Sigmoid colon (tissue), 7 donors: ENCODE results near the gene LHFPL6. TPM values are rescaled to one million over a fixed set of nuclear protein-coding genes. Genes with fewer than 3 reads are reported as not detected.

ENCODE experiments used
- DNase-seq: peaks from one replicate; pipeline ENCODE4 v3.0.0-alpha.2; 2019
- H3K27ac ChIP-seq, 4 donors: fragments of 200-600 bp; sonication (generic); one replicate each; pipeline ENCODE4 v1.5.1; 2016 to 2019; ENCODE audit warnings: mild to moderate bottlenecking in 1 of 4
- H3K27me3 ChIP-seq, 3 donors: fragments of 200-600 bp; sonication (generic); one replicate each; pipeline ENCODE4 v1.5.1; 2019; ENCODE audit warnings: mild to moderate bottlenecking in 1 of 3
- H3K36me3 ChIP-seq, 4 donors: fragments of 200-600 bp; sonication (generic); one replicate each; pipeline ENCODE4 v1.5.1; 2016 to 2019
- H3K4me1 ChIP-seq, 4 donors: fragments of 200-600 bp; sonication (generic); one replicate each; pipeline ENCODE4 v1.5.1; 2017 to 2019
- H3K4me3 ChIP-seq, 4 donors: fragments of 200-600 bp; sonication (generic); one replicate each; pipeline ENCODE4 v1.5.1; 2017 to 2019; ENCODE audit warnings: mild to moderate bottlenecking in 2 of 4, moderate library complexity in 1 of 4
- H3K9me3 ChIP-seq, 4 donors: fragments of 200-600 bp in 3 of 4; sonication (generic) in 3 of 4; one replicate each; pipeline versions ENCODE4 v1.5.1 to v1.6.1; 2013 to 2019
- CTCF ChIP-seq, 4 experiments: fragments of 450-650 bp in 3 of 4; fragments of 200-600 bp in 1 of 4; IDR thresholded peaks; one replicate each; pipeline ENCODE4 v1.5.1; 2016 to 2019; ENCODE audit warnings: antibody characterized with exemption in 4 of 4, mild to moderate bottlenecking in 3 of 4, moderate library complexity in 2 of 4
- EP300 ChIP-seq, 4 donors: sonication (generic); formaldehyde crosslinking; IDR thresholded peaks; one replicate each; pipeline ENCODE4 v1.6.1; 2017; ENCODE audit warnings: antibody characterized with exemption in 4 of 4
- POLR2A ChIP-seq, 2 donors: fragments of 450-650 bp; IDR thresholded peaks; one replicate each; pipeline ENCODE4 v1.6.1; 2016; ENCODE audit warnings: antibody characterized with exemption in 2 of 2, mild to moderate bottlenecking in 2 of 2, moderate library complexity in 2 of 2
- POLR2AphosphoS5 ChIP-seq, 4 donors: sonication (generic); formaldehyde crosslinking; IDR thresholded peaks; one replicate each; pipeline ENCODE4 v1.6.1; 2017; ENCODE audit warnings: antibody characterized with exemption in 4 of 4
- WGBS, 2 donors: extraction: QIAGEN DNeasy Blood & Tissue Kit; methylation state at CpG; one replicate each; pipeline ENCODE4 v1.1.7; 2013; 5-methylcytosine and 5-hydroxymethylcytosine counted together
- intact Hi-C: fragments of 100-400 bp; cut with DNase I; formaldehyde crosslinking; loops from one replicate; pipeline ENCODE4 v1.15.1; 2023
- polyA plus RNA-seq, 3 donors: library from polyadenylated mRNA; stranded (reverse); fragments of 200-250 nt; gene quantifications; one replicate each; pipeline ENCODE4 v1.2.3, GENCODE V29; 2013
- total RNA-seq, 4 donors: library from RNA; depleted of rRNA; stranded (reverse); fragments of >200 nt; gene quantifications; one replicate each; pipeline ENCODE4 v1.1.0, GENCODE V29; 2016
- donor health status: healthy with polysubstance abuse.
- donor health status: Bipolar disorder and iron deficiency.
- donor health status: healthy.

Gene LHFPL6
- total and polyA plus RNA-seq, 7 donors, result 2.5 to 69.2 (median 41.7) TPM

- 79 to 86% methylated on average over 6 of the region's 6 CpGs for WGBS, 2 donors
- H3K4me1 ChIP-seq, result peaks cover 0 to 16% (median 12%) of the 10 kb centered on the region in 4 donors
- no peak for TF ChIP-seq EP300 (IDR thresholded peaks at IDR 0.05)
- TF ChIP-seq POLR2AphosphoS5 (IDR thresholded peaks at IDR 0.05), result no peak
- no peak for TF ChIP-seq POLR2A (IDR thresholded peaks at IDR 0.05)
- TF ChIP-seq CTCF (IDR thresholded peaks at IDR 0.05), result no peak
- H3K27ac ChIP-seq, result no peak overlapping the region
- H3K4me3 ChIP-seq, result no peak overlapping the region
- DNase-seq, result no peak
- intact Hi-C loops, result no loop called here
- no peaks in the 10 kb centered on the region for H3K36me3 ChIP-seq
- no peaks in the 10 kb centered on the region for H3K27me3 ChIP-seq
- no peaks in the 10 kb centered on the region for H3K9me3 ChIP-seq
Measured at GRCh38 chr13:39313721-39314120, 289.3 kb downstream of the LHFPL6 start.

GRCh38 chr13:39312596-39312995 is 290.4 kb downstream of the LHFPL6 start:
- H3K9me3 ChIP-seq, result no peaks in the 10 kb centered on the region
- no peak overlapping the region for H3K4me3 ChIP-seq
- 26 to 47% methylated on average over 2 of the region's 2 CpGs for WGBS, 2 donors
- no peak for TF ChIP-seq POLR2A (IDR thresholded peaks at IDR 0.05)
- no peak for TF ChIP-seq CTCF (IDR thresholded peaks at IDR 0.05)
- TF ChIP-seq EP300 (IDR thresholded peaks at IDR 0.05), result no peak
- TF ChIP-seq POLR2AphosphoS5 (IDR thresholded peaks at IDR 0.05), result no peak
- peaks cover 0 to 15% (median 11%) of the 10 kb centered on the region in 4 donors for H3K4me1 ChIP-seq
- no peaks in the 10 kb centered on the region for H3K36me3 ChIP-seq
- DNase-seq, result no peak
- no peak overlapping the region for H3K27ac ChIP-seq
- no peaks in the 10 kb centered on the region for H3K27me3 ChIP-seq
- intact Hi-C loops, result no loop called here

- no peak for DNase-seq
- no peak overlapping the region for H3K4me3 ChIP-seq
- no peak for TF ChIP-seq CTCF (IDR thresholded peaks at IDR 0.05)
- no peak for TF ChIP-seq POLR2A (IDR thresholded peaks at IDR 0.05)
- TF ChIP-seq POLR2AphosphoS5 (IDR thresholded peaks at IDR 0.05), result no peak
- TF ChIP-seq EP300 (IDR thresholded peaks at IDR 0.05), result no peak
- no peaks in the 10 kb centered on the region for H3K9me3 ChIP-seq
- no peaks in the 10 kb centered on the region for H3K27me3 ChIP-seq
- peaks cover 0 to 6% (median 2%) of the 10 kb centered on the region in 4 donors for H3K4me1 ChIP-seq
- 52 to 69% methylated on average over 4 of the region's 4 CpGs for WGBS, 2 donors
- intact Hi-C loops, result no loop called here
- no peak overlapping the region for H3K27ac ChIP-seq
- H3K36me3 ChIP-seq, result no peaks in the 10 kb centered on the region
Measured at GRCh38 chr13:39311619-39312018, 291.4 kb downstream of the LHFPL6 start.

GRCh38 chr13:39310961-39311360 is 292.0 kb downstream of the LHFPL6 start:
- Histone ChIP-seq H3K4me1 (no peaks in the 10 kb centered on the region), H3K9me3 (no peaks in the 10 kb centered on the region), H3K27ac (no peak overlapping the region), H3K4me3 (no peak overlapping the region), H3K27me3 (no peaks in the 10 kb centered on the region), H3K36me3 (no peaks in the 10 kb centered on the region)
- TF ChIP-seq CTCF (IDR thresholded peaks at IDR 0.05) (no peak), POLR2A (IDR thresholded peaks at IDR 0.05) (no peak), POLR2AphosphoS5 (IDR thresholded peaks at IDR 0.05) (no peak)
- intact Hi-C loops, result no loop called here
- DNase-seq, result no peak
- WGBS, 2 donors, result 82 to 92% methylated on average over 4 of the region's 4 CpGs
